Measurements from ENCODE around the gene C1orf21.

The C1orf21 gene

GRCh38 chr1:184417916-184418315, 31.1 kb downstream of the C1orf21 start:
- no peak for DNase-seq

DNA sequence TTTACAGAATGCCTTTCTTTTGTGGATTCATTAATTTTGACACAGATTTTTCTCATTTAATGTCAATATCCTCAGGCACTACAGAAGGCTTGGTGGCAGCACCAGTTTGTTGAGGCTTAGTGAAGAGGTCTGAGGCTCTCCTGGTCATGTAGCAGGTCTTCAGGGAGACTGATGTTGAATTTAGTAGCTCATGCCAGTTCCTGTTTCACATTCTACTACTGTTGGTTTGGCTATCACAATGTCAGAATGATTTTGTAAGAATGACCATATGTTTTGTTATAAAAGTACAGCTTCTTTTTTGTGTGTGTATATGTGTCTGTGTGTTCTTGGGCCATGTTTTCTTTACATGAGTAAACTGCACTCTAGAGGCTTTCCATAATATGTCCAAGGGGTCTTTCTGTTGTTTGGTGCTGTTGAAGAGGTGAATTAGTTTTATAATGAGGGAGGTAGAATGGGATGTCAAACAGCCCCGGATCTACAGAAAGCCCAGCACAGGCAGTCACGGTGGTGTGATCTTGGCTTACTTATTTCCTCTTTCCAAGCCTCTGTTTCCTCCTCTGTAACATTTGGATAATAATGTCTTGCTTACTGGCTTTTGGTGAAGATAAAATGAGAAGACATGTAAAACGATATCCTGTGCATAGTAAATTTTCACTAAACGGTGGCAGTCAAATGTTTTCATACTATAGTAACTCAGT, 32.0 kb downstream of the C1orf21 start:
- no peak for DNase-seq

DNA sequence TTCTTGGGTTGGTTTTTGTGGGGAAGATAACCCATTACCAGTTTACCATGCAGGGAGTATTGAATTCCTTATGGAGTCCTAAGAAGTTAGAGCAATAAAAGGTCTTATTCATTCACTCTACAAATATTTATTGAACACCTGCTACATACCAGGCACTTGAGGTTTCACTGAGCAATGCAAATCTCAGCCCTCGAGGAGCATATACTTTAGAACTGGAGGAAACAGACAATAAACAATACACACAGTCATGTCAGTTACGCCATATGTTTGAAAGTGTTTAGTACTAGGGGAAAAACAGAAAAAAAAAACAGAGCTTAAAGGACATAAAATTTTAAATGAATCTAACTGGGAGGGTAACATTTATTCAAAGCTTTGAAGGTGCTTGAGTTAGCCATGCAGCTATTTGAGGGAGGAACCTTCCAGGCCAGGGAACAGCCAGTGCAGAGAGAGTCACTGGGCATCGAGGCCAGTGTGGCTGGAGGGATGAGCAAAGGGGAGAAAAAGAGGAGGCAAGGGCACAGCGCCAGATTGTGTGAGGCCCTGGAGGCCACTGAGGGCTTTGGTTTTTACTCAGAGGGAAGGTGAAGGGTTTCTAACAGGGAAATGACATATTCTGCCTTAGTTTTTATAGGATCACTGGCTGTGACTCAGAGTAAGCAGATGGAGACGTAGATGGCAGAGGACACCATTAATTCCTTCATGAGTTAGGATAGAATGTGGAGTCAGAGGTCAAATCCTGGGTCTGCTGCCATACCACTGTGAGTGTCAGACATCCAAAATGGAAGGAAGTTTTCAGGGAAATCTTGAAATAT, 32.7 kb downstream of the C1orf21 start:
- no peak for DNase-seq

DNA sequence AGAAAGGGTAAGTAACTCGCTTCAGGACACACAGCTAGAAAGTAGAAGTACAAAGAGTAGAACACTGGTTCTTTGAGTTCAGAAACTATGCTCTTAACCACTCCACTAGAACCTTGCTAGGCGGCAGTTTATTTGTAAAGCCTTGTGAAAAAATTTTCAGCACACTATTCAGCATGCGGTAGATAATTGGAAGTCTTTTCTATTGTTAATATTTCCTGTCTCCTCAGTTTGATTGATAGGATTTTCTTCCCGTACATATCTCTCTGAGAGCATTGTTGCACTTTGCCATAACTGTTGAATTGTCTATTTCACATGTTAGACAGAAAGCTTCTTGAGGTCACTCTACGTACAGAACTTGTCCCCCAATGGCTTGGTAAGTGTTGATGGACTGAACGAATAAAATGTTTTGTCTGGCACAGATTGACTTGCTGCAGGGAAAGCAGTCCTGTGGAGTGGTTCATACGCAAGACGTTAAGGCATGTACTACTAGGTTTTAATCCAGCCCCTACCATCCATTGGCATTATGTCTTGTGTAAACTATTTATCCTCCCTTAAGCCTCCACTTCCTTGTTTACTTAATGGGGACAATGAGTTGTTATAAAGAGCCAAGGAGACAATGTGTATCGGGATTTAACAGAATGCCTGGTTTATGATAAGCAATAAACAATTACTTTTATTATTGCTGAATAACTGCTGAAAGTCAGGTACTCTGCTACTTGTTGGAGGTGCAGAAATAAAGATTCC, 35.8 kb downstream of the C1orf21 start:
- DNase-seq = no peak

GRCh38 chr1:184423649-184424048, 36.8 kb downstream of the C1orf21 start:
- DNase-seq = no peak

DNA sequence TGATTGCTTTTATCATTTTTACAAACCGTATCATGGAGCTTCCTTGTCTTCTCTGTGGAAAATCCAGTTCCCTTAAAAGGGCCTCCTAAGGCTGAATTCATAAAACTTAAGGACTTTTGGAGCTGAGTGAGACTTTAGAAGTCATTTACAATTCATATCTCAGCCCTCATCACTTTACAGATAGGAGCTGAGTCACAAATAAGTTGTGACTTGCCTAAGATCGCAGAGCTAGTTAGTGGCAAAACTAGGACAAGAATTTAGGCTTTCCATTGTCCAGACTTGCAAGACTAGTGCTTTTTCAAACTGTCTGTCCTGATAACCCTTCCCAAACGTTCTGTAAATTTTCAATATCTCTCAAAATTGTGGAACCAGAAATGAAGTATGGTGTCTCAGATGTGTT, 37.3 kb downstream of the C1orf21 start:
- no peak for DNase-seq

DNA sequence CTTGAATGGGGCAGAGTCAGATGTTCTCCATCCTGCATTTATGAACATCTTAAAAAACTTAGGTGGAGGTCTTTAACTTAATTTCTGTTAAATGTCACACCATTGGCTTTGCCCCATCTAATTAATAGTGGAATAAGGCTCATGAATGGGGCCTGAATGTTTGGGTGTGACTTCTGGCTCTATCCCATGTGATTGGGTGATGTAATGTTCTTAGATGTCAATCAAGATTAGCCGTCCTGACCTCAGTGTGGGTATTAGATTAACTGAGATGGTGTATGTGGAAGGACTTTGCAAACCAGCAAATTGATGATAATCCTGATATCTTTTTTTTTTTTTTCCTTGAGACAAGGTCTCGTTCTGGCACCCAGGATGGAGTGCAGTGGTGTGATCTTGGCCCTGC, 38.1 kb downstream of the C1orf21 start:
- DNase-seq = no peak

DNA sequence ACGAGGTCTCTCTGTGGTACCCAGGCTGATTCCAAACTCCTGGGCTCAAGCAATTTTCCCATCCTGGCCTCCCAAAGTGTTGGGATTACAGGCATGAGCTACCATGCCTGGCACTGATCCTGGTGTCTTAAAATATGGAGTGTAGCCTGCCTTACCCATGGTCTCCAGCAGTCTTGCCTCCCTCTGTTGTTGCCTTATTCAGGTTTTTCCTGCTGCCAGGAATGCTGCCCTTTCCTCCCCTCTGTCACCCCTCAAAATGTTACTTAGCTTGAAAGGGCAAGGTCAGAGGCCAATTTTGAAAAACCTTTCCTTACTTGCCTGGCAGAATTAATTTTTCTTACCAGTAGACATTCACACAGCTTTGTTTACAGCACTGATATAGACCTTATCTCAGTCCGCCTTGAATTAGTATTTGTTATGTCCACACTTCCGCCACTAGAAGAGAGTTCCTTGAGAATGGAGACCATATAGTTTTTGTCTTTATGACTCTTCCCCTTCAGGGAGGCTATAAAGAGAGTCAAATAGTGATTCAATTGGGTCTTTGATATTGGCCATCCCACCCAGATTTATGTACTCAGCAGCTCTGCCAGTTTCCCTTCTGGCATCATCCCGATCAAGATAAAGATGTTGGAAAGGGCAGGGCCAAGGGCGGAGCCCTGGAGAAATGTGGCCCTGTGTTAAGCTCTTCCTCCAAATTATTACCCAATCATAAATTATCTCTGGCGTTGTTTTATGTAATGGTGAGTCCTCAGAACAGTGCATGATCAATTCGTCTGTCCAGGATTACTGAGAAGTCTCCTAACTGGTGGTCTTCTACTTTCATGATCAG, 38.8 kb downstream of the C1orf21 start:
- DNase-seq = no peak

DNA sequence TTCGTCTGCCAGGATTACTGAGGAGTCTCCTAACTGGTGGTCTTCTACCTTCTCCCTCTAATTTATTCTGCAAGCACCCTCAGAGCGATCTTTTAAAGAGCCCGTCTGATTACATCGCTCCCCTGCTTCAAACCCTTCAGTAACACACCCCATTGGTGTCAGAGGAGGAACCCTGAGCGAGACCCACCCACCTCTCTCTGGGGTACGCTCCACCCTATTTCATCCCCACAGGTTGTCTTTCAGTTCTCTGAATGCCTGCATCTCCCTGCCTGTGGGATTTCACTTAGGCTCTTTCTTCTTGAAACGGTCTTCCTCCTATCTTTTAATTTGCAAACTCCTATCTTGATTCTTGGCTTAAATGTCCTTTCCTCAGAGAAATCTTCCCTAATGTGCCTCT, 39.4 kb downstream of the C1orf21 start:
- no peak for DNase-seq

DNA sequence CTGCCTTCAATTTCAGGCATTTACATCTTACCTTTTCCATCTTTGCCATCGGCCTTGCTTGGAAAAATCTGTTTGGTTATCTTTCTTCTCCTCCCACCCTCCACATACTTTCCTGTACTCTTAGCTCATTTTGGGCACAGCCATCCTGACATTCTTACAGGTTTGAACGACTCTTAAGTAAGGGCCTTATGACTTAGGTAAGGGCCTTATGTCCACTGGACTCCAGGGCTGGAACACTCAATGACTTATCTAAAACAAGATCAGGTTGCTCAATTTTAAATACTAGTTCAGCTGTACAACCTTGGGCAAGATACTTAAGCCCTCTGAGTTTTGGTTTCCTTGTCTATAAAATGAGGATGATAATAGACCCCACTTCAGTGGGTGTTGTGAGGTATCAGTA, 40.9 kb downstream of the C1orf21 start:
- DNase-seq = no peak

DNA sequence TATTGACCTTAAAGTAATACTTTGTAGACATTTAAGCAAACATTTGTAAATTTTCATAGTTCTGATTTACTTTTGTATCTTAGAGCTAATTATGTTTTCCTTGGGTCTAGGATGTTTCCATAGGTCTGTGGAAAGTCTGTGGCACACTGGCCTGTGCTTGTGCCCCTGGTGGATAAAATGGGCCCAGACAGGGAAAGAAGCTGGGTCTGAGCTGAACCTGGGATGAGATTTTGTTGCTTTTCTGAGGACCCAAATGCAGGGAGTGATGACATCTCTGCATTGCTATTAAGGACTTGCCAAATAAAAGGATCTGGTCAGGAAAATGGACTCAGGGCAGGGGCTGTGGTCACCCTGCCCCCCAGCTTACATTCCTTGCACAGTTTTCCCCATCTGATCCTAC, 41.8 kb downstream of the C1orf21 start:
- no peak for DNase-seq

- no peak for DNase-seq
Measured at GRCh38 chr1:184429335-184429734, 42.5 kb downstream of the C1orf21 start.

- DNase-seq = no peak
Measured at GRCh38 chr1:184433956-184434502, 47.2 kb downstream of the C1orf21 start.

DNA sequence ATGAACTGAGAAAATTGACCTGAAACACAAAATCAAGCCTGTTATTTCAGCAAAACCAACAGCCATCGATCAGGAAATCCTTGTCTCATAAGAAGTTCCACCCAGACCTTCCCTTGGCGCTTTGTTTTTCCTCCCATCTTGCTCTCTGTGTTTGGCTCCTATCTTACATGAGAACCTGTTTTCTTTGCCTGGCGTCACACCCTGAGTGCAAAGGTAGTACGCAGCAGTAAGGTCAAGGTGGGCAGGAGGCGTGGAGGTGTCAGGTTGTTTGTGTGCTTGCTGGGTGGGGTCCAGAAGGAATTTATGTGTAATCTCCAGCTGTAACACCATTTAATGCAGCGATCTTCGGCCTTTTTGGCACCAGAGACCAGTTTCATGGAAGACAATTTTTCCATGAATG, 50.5 kb downstream of the C1orf21 start:
- no peak for DNase-seq

GRCh38 chr1:184438363-184438762, 51.5 kb downstream of the C1orf21 start:
- no peak for DNase-seq

GRCh38 chr1:184442260-184442659, 55.4 kb downstream of the C1orf21 start:
- DNase-seq = no peak

GRCh38 chr1:184443201-184443600, 56.4 kb downstream of the C1orf21 start:
- no peak for DNase-seq

DNA sequence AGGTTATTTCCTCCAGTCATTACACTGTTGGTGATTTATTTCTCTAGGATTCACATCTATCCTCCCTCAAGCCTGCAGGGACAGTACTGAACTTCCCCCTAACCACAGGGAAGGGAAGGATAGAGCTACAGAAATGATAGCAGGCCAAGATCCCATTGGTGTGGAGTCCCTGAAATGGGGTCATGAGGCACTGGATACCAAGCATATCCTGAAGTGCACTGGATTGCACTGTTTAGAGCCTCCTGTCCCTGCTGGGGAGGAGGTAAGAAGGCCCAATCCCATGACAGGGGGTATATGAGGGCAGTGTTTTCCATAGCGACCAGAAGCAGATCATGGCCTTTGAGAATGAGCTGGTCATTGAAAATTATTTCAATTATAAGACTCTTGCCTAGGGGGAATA, 56.8 kb downstream of the C1orf21 start:
- no peak for DNase-seq

DNA sequence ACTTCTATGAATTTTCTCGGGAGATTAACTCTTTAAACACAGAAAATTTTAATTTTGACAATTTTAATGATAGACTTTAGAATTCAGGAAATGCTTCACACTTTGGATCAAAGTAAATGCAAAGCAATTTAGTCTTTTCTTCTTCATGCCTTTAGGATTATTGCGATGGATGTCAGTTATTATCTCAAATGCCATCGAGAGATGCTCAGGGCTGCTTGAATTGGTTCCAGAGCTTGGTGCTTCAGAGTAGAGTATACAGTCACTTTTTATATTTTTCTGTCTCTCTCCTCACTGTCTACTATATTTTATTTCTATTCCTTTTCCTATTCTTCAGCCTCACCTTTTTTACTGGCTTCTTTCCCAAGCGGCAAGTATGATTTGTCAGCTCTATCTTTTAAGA, 59.2 kb downstream of the C1orf21 start:
- DNase-seq = no peak

DNA sequence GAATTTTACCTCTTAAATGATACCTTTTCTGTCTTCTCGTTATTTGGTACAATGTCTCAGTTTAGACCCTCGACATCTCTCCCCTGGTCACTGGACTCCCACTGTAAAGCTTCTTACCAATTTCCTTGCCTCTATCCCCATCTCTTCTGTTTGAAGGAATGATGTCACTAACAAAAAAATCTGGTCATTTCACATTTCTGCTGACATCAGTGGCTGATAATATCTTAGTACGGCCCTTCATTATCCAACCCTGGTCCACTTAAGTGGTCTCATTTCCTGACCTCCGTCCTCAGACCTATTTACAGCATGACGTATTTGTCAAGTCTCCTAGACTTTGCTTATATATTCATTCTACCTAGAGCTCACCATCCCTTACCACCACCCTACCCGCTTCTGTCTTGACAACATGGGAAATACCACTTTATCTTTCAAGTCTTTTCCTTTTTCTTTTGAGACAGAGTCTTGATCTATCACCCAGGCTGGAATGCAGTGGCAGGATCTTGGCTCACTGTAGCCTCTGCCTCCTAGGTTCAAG, 60.9 kb downstream of the C1orf21 start:
- no peak for DNase-seq

DNA sequence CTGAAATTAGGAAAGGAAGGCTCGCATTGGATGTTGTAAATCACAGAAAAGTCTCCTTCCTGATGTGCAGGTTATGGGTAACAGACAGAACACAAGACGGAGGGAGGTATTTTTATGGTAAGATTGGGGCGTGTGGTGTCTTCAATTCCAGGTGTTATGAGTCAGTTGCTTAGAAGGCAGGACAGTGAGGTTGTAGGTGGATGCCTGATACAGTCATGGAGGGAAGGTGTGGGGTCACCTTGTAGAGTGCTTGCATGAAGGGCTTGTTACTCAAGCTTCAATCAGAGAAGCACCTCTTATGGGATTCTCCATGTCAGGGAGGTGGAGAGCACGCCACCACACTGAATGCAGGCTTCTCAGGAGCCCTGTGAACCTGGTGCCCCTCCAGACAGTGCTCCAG, 63.1 kb downstream of the C1orf21 start:
- no peak for DNase-seq

- no peak for DNase-seq
Measured at GRCh38 chr1:184455786-184456185, 69.0 kb downstream of the C1orf21 start.
